Non-pigmented ciliary epithelial cell (primary cell): Measurements from ENCODE around the gene ARPP19.
"Not testable (repeated sequence)": the region's sequence is repeated elsewhere in the genome, so short reads cannot be mapped to it uniquely, and the experiment has no call there.

Experiments used
- DNase-seq: peaks from one replicate; pipeline ENCODE4 v3.0.0-alpha.2; 2010; ENCODE audit warnings: low read depth

Gene ARPP19, protein sequence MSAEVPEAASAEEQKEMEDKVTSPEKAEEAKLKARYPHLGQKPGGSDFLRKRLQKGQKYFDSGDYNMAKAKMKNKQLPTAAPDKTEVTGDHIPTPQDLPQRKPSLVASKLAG

DNA sequence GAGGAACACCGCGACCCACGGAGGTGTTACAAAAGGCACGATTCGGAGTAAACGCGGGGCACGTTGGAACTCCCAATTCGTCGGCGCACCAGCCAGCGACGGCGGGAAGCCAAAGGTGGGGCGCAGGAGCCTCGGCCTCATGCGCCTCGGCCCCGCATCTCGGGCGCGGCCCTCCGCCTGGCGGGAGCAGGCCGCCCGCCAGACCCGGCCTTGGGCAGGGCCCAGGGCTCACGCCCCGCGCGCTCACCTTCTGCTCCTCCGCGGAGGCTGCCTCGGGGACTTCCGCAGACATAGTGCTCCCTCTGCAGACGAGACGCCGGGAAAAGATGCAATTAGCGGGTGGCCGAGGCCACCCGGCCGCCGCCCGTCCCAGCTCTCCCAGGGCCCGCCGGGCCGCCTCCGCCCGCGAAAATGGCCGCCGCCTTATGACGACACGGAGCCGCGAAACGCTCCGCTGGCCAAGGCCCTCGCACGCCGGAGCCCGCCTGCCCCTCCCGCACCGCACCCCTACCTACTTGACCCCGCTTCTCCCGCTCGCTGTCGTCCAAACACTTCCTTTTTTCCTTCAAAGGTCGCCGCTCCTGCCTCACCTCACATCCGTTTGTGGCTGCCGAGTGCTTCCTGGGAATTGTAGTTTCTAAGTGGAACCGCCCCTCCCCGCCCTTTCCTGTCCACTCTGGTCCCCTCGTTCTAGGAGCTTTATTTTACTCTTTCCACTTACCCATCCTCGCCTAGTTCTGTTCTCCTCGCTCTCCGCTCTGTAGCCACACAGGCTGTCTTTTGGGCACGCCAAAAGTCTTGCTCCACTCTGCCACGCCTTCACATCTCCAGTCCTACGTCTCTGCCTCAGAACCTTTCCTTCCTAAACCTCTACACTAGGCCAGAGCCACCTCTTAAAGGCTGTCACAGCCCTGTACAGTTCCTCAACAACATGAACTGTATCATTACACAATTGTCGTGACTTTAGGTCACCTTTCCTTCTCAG is at the start of gene ARPP19:
Gene ARPP19 (minus strand): TSS at position 430 of the 985 bp plus-strand sequence. CDS start 138 bp downstream, at position 292.
- no peak for DNase-seq

DNA sequence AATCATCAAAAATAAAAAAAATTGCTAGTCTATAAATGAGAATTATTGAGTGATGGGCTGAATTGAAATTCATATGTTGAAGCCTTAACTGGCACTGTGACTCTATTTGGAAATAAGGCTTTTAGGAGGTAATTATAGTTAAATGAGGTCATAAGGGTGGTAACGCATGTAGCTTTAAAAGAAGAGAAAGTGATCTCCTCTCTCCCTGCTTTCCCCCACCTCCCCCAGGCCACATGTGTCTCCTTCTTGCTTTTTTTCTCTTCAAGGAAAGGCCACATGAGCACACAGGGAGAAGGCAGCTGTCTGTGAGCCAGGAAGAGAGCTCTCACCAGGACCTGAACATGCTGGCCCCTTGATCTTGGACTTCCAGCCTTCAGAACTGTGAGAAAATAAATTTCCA is 48.2 kb upstream of the ARPP19 start:
- DNase-seq: no peak

DNA sequence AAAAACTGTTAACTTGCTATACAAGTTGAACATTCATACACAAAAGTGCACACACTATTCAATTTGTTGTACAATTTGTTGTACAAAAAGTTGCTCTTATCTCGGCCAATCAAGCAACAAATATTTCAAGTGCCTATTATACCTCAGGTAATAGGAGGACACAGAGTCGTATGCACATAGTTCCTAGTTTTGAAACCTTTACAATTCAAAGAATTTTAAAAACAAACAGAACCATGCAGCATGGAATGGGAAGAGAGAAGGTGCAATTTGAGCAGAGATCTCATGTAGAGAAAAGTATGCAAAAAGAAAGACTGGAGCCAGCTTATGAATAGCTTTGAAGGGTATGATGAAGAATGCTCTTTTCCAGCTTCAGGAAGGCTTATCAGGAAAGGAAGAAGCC is 46.5 kb upstream of the ARPP19 start:
- DNase-seq: no peak

DNA sequence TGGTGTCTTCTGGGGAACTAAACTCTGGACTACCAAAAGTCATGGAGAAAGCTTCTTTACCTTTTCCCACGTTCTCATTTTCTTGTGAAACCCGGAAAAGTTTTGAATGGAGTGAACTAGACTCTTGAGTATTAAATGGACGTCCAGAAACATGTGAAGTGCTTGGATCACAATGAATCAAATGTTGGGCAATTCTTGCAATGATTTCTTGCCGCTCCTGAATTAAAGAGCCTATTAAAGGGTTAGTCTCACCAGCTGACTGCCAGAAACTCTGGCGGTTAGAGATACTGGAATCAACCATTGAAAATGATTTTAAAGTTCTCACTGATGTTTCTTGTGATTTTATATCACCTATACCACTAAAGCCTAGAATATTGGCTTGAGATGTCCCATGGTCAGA is 40.8 kb upstream of the ARPP19 start:
- no peak for DNase-seq

DNA sequence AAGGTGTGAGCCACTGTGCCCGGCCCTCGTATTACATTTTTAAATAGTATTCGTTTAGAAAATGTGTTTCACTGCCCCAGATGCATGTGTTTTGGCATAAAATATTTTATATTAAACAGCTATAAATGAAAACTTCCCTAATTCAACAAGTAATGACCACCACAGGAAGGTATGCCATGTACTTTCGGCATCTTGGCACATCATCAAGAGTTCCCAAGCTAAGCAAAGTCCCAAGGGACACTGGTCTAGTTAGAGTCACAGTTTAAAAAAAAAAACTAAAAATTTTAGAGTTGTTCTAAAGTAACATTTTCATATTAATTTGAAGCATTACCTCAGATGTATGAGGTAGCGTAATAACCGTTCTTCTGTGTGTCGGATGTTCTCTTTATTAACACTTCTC is 15.6 kb upstream of the ARPP19 start:
- no peak for DNase-seq

DNA sequence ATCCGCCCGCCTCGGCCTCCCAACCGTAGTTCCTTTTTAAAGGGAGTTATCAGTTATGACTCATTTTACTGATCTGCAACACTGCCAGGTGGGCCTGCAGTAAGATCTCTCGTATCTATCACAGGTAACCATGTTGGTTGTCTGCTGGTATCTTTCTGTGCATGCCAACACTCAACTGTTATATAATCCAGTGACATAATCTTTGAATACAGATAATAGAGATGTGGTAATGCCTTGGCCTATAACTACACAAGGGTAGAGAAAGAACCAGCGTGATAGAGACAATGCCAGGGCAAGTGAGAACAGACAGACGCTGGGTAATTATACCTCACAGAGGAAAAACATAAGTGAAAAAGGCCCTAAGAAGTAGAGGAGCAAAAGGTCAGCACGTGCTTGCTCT is 11.0 kb upstream of the ARPP19 start:
- DNase-seq: no peak

DNA sequence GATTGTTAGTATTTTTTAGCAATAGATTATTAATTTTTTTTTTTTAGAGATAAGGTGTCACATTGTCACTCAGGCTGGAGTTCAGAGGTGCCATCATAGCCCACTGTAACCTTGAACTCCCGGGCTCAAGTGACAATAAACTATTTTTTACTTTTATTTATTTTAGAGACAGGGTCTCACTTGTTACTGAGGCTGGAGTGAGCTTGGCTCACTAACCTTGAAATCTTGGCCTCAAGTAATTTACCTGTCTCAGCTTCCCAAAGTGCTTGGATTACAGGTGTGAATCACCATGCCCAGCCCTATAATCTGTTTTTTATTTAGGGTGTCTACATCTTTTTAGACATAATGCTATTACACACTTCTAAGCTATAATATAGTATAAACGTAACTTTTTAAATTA is 7.9 kb upstream of the ARPP19 start:
- DNase-seq: no peak

DNA sequence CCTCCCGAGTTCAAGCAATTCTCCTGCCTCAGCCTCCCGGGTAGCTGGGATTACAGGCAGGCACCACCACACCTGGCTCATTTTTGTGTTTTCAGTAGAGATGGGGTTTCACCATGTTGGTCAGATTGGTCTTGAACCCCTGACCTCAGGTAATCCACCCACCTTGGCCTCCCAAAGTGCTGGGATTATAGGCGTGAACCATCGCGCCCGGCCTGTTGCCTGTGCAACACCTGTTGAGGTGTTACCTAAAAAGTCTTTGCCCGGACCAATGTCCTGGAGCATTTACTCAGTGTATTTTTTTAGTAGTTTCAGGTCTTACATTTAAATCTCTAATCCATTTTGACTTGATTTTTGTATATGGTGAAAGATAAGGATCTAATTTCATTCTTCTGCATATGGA is 6.7 kb upstream of the ARPP19 start:
- DNase-seq: not testable (repeated sequence)

DNA sequence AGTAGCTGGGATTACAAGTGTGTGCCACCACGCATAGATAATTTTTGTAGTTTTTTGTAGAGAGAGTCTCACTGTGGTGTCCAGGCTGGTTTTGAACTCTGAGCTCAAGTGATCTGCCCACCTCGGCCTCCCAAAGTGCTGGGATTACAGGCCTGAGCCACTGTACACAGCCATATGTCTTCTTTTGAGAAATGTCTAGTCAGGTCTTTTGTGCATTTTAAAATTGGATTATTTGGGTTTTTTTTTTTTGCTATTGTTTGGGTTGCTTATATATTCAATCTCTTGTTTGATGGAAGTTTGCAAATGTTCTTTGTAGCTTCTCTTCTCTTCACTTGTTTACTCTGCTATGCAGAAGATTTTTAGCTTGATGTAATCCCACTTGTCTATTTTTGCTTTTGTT is 6.2 kb upstream of the ARPP19 start:
- DNase-seq: no peak

DNA sequence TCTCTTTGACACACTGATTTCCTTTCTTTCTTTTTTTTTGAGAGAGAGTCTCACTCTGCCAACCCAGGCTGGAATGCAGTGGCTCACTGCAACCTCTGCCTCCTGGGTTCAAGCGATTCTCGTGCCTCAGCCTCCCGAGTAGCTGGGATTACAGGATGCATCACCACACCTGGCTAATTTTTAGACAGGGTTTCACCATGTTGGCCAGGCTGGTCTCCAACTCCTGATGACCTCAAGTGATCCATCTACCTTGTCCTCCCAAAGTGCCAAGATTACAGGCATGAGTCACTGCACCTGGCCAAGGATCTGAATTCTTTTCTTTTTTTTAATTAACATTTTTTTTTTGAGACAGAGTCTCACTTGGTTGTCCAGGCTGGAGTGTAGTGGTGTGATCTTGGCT is 5.8 kb upstream of the ARPP19 start:
- not testable (repeated sequence) for DNase-seq

DNA sequence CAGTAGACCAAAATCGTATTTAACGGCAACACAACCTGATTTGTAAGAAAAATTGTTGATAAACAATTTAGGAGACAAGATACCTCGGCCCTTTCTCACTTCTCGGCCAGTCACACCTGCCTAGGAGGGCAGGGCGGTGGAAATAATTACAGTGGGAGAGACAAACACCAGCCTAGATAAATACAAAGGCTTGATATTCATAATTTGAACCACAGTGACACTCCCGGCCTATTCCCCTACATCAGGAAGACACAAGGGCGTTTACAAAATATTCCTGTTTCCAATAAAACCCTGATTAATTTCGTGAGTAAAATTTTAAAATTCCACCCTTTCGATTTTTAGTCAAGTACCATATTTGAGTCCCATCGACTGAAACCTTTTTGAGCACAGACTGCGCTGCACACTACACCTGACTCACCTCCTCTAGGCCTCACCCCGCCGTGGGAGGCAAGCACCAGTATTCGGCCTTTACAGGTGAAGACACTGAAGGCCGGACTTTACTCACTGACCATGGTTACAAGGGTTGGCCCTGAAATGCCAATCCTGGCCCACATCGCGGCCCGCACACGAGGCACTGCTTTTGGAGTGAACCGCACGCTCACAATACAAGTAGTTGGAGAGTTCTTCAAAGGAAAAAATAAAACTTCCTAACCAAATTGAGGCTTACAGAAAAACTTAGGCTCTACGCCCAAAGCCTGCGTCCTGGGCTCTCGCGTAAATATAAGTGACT is 794 bp downstream of the ARPP19 start:
- DNase-seq: no peak

DNA sequence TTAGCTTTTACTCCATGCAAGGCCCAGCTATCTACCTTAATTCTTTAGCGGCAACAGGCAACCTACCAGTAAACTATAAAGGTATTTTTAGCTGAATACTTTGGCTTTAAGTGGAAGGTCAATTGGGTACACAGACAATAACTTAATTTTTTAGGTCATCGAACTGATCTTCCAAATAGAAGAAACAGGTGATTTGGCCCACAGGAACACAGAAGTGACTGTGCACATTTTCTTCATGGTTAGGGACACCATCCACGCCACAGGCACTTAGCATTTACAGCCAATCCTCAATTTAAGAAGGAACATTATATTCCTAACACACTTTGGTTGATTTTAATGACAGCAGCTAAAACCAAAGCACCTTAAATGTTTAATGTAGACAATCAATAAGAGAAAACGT is 1.9 kb downstream of the ARPP19 start:
- DNase-seq: no peak

DNA sequence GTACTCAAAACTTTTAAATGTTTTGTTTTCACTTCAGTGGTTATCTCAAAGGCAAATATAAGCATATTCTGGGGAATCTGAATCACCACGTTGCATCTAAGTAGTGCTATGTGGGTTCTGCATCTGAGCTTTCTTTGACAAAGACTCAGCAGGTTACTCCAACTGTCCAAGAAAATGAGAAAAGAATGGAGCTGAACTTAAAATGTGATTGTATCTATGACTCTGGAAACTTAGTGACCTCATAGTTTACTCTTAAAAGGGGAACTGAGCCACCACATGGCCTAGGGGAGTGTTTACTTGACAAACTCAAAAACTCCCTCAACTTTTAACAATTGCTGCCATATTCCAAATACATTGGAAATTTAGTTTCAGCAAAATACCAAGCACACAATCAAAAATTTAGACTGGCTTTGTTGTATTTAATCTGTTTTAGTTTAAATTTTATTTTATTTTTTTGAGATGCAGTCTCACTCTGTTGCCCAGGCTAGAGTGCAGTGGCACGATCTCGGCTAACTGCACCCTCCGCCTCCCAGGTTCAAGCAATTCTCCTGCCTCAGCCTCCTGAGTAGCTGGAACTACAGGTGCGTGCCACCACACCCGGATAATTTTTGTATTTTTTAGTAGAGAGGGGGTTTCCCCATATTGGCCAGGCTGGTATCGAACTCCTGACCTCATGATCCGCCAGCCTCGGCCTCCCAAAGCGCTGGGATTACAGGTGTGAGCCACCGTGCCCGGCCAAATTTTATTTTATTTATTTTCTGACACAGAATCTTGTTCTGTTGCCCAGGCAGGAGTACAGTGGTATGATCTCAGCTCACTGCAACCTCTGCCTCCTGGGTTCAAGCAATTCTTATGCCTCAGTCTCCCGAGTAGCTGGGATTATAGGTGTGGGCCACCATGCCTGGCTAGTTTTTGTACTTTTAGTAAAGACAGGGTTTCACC is 3.1 kb downstream of the ARPP19 start:
- not testable (repeated sequence) for DNase-seq

DNA sequence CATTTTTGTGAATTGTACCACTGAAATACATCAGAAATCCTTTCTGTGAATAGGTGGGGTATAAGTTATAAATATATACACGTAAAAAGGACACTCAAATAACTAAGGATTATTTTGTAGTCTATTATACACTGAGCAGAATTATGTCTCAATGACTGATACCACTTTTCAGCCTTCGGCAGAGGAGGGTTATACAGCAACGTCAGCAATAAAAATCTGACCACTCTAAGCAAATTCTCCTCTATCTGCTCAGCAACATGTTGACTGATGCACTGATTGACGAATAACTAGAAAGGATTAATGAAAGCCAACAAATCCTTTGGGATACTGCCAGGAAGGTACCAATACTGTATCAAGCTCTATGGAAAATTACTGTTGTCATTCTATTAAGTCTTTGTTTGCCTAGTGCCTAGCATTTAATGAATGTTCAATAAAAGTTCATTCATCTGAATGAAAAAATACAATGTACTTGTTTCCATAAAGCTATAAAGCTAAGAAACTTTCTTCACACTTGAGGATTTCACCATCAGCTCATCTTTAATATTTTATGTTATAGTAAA is 5.2 kb downstream of the ARPP19 start:
- no peak for DNase-seq

DNA sequence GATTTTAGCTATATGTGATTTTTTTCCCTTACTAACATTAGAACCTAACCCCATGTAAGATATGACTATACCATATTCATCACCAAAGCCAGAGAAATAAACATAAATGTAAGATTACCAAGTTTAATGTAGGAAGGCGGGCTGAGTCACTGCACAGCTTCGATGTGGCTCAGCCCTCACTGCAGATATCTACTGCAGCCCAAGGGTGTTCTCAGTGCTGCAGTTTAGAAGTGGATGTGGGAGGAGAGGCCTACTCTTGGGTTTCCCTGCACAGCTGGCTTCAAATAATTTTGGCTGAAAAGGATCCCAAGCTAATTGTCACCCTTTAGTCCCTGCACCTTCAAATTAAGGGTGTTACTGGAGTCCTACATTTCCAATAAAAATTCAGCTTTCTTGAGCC is 9.3 kb downstream of the ARPP19 start:
- no peak for DNase-seq

DNA sequence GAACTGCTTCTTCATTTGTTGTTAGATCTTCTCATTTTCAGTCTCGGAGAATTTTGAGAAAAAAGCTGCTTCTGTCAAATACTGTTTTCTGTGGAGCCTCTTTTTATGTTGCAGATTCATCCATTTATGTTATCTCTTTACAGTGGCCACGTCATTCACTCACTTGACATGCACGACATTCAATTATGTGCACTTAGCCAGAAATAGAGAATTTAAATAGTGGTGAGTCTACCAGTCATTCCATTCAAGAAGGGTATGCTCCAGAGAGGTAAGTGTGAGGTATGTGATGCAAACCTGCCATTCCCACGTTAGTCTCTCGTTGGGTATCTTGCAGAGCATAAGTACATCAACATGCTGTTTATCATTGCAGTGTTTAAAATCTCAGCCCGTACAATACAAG is 9.8 kb downstream of the ARPP19 start:
- no peak for DNase-seq

DNA sequence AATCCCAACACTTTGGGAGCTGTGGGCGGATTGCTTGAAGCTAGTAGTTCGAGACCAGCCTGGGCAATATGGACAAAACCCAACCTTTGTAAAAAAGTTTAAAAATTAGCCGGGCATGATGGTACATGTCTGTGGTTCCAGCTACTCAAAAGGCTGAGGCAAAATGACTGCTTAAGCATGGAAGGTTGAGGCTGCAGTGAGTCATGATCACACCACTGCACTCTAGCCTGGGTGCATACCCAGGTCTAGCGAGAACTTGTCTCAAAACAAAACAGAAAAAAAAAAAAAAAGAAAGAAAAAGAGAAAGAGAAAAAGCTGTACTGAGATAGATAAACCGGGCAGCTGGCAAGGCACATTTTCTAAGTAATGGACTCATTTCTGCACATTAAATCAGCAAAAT is 10.6 kb downstream of the ARPP19 start:
- peak; percentile 70 for DNase-seq

DNA sequence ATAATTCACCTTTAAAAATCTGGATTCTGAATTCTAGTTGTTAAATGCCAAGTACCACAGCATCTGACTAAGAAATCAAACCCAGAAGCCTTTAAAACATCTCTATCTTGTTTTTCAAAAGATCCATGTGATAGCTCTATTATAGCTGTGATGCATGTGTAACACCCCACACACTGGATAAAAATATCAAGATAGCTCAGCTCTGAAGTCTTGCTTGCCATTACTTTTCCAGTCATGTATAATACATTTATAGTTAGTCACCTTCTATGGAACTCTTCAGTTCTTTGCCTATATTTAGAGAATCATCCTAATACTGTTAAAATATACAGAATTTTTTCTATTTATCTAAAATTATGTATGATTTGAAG is 11.6 kb downstream of the ARPP19 start:
- no peak for DNase-seq

DNA sequence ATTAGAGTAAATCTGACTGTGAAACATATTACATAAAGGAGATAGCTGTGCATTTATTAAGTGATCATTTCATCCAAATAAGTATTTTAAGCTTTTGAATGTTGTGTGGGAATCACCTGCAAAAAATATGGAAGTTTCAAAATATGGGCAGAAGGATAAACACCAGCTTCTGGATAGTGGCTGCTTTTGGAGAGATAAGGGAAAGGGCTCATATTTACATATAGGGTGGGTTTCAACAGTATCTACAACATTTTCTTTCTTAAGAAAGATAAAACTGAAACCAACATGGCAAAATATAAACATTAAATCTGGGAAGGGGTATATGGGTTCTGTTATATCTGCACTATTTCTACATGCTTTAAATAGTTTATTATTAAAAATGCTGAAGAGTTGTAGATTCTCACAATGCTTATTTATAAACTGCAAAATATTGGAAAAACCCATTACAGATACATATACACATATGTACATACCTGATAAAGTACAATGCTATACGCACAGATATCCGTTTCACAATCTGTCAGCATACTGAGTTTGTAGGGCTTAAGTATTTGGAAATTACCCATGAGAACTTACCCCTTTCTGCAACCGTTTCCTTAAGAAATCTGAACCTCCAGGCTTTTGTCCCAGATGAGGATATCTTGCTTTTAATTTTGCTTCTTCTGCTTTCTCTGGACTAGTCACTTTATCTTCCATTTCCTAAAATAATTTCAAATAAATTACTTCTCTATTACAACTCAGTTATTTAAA is 12.1 kb downstream of the ARPP19 start:
- no peak for DNase-seq

DNA sequence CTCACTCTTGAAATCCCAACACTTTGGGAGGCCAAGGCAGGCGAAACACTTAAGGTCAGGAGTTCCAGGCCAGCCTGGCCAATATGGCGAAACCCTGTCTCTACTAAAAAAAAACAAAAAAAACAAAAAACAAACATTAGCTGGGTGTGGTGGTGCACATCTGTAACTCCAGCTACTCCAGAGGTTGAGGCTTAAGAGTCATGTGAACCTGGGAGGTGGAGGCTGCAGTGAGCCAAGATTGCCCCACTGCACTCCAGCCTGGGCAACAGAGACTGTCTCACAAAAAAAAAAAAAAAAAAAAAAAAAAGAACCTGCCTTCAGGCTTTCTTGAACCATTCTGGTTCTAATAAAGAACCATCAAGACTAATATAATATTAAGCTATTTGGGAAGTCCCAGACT is 16.5 kb downstream of the ARPP19 start:
- no peak for DNase-seq

DNA sequence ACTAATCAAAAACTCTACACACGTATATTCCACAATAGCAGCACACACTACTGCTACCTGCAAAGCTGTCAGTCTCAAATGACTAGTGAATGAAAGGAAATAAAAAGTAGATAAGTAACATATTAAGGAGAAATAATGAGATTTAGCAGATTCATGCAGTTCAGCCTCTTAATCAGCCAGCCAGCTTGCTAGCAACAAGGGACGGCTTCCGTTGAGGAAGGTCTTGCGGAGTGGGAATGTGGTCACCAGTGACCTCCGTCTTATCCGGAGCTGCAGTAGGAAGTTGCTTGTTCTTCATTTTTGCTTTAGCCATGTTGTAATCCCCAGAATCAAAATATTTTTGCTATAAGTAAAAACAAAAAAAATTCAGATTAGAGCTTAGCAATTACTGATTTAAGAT is 17.1 kb downstream of the ARPP19 start:
- no peak for DNase-seq
